ENCODE data around the gene ADAMTS16.

DNA sequence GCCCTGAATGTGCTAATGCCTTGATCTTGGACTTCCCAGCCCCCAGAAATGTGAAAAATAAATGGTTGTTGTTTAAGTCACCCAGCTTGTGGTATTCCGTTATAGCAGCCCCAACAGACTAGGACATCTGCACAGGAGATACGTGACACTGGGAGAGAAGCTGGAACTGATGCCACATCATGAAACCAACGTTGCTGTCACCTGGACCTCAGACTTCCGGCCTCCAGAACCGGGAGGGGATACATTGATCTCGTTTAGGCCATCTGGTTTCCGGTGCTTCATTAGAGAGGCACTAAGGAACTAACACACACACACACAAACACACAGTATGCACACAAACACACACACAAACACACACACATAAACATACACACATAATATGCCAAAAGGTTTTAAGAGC lies 207.3 kb downstream of the ADAMTS16 start:
- TF ChIP-seq, protein P1, sequence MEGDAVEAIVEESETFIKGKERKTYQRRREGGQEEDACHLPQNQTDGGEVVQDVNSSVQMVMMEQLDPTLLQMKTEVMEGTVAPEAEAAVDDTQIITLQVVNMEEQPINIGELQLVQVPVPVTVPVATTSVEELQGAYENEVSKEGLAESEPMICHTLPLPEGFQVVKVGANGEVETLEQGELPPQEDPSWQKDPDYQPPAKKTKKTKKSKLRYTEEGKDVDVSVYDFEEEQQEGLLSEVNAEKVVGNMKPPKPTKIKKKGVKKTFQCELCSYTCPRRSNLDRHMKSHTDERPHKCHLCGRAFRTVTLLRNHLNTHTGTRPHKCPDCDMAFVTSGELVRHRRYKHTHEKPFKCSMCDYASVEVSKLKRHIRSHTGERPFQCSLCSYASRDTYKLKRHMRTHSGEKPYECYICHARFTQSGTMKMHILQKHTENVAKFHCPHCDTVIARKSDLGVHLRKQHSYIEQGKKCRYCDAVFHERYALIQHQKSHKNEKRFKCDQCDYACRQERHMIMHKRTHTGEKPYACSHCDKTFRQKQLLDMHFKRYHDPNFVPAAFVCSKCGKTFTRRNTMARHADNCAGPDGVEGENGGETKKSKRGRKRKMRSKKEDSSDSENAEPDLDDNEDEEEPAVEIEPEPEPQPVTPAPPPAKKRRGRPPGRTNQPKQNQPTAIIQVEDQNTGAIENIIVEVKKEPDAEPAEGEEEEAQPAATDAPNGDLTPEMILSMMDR (IDR thresholded peaks at IDR 0.05; ENCODE audit: poor library complexity): no peak
- no peak for TF ChIP-seq EZH2 (IDR thresholded peaks at IDR 0.05; ENCODE audit: borderline replicate concordance)

All from hepatocyte (in vitro differentiated cells).